K562 (cell line): ENCODE data around the gene SYT3. TPM values are rescaled to one million over a fixed set of nuclear protein-coding genes. Genes with fewer than 3 reads are reported as not detected.
A peak's percentile ranks its signal among the peaks of the same experiment; 100 is the strongest.

Experiments used
- ARID1B ChIP-seq: fragments of 450-650 bp; IDR thresholded peaks from 2 replicates; pipeline ENCODE4 v1.6.1; 2016; ENCODE audit warnings: antibody characterized with exemption, mild to moderate bottlenecking, inconsistent platforms
- CBX2 ChIP-seq: fragments of 200-600 bp; sonication (generic); IDR thresholded peaks from one replicate; pipeline ENCODE4 v1.6.1; 2012; ENCODE audit warnings: mild to moderate bottlenecking, low read length, inconsistent platforms; ENCODE audit not compliant: insufficient read depth, poor library complexity, severe bottlenecking
- CEBPB ChIP-seq: fragments of 450-650 bp; IDR thresholded peaks from 2 replicates; pipeline ENCODE4 v1.6.1; 2016; ENCODE audit warnings: missing genetic modification characterization, missing compliant biosample characterization
- CHD1 ChIP-seq: fragments of 200-600 bp; sonication (generic); IDR thresholded peaks from one replicate; pipeline ENCODE4 v1.6.1; 2012; ENCODE audit warnings: mild to moderate bottlenecking, moderate library complexity, low read length, inconsistent platforms
- FOXA3 ChIP-seq, 2 experiments: fragments of 450-650 bp in 1 of 2; sonication (generic) in 1 of 2; formaldehyde crosslinking; IDR thresholded peaks in 1 of 2; conservative IDR thresholded peaks in 1 of 2; 2 replicates each; pipeline versions ENCODE4 v1.4.0 to v1.8.0; 2020 to 2022; ENCODE audit warnings: mild to moderate bottlenecking in 2 of 2, missing genetic modification reagents in 1 of 2
- ILK ChIP-seq: fragments of 450-650 bp; IDR thresholded peaks from 2 replicates; pipeline ENCODE4 v1.6.1; 2016; ENCODE audit warnings: missing genetic modification characterization, low read depth, mild to moderate bottlenecking, missing compliant biosample characterization, moderate library complexity, borderline replicate concordance
- POLR3A ChIP-seq: IDR thresholded peaks from 2 replicates; pipeline ENCODE4 v1.6.1; 2011; ENCODE audit warnings: borderline replicate concordance, mild to moderate bottlenecking, moderate library complexity; ENCODE audit not compliant: insufficient read length, insufficient read depth; ENCODE audit errors: extremely low read depth
- ZNF551 ChIP-seq: fragments of 250-450 bp; sonication (Bioruptor Pico); IDR thresholded peaks from 2 replicates; pipeline ENCODE4 v1.5.0; 2021; ENCODE audit warnings: mild to moderate bottlenecking, moderate library complexity
- ZNF586 ChIP-seq: fragments of 450-650 bp; formaldehyde crosslinking; conservative IDR thresholded peaks from 2 replicates; pipeline ENCODE4 v1.4.0; 2020; ENCODE audit warnings: mild to moderate bottlenecking, moderate library complexity
- ZNF696 ChIP-seq: fragments of 250-450 bp; sonication (Bioruptor Pico); conservative IDR thresholded peaks from 2 replicates; pipeline ENCODE4 v1.4.0; 2020; ENCODE audit warnings: mild to moderate bottlenecking, moderate library complexity
- polyA plus RNA-seq, 8 experiments: library from polyadenylated mRNA; depleted of rRNA in 4 of 8; stranded (reverse) in 5 of 8; unstranded in 3 of 8; fragments of >200 nt; fragmentation: Nextera tagmentation in 2 of 8; fragmentation: Illumina TruSeq in 1 of 8; extraction: Ambion mirVana in 2 of 8; extraction: Trizol in 1 of 8; gene quantifications; 2 replicates each; pipeline versions ENCODE4 v1.2.1 to v1.2.3, GENCODE V29; 2011 to 2014; ENCODE audit warnings: inconsistent platforms in 1 of 8, missing spikeins in 1 of 8
- total RNA-seq, 7 experiments: library from RNA; depleted of rRNA in 6 of 7; stranded (reverse); fragments of >200 nt in 6 of 7; fragmentation: Illumina TruSeq in 2 of 7; extraction: Trizol in 2 of 7; gene quantifications; 2 replicates each; pipeline versions ENCODE4 v1.2.1 to v1.2.3, GENCODE V29; 2011 to 2021; ENCODE audit warnings: low replicate concordance in 1 of 7
- TF ChIP-seq, protein P1 (sequence below): fragments of 250-450 bp; sonication (Bioruptor Pico); IDR thresholded peaks from 2 replicates; pipeline ENCODE4 v1.8.0; 2022; ENCODE audit warnings: inconsistent platforms
- TF ChIP-seq, protein P2 (sequence below): sonication (generic); formaldehyde crosslinking; IDR thresholded peaks from 2 replicates; pipeline ENCODE4 v1.9.0; 2022; ENCODE audit warnings: mild to moderate bottlenecking, missing genetic modification reagents
- TF ChIP-seq, protein P3 (sequence below): sonication (generic); IDR thresholded peaks from 2 replicates; pipeline ENCODE4 v1.6.1; 2016
- TF ChIP-seq, protein P4 (sequence below): fragments of 250-450 bp; sonication (Bioruptor Pico); IDR thresholded peaks from 2 replicates; pipeline ENCODE4 v1.4.0; 2020

The SYT3 gene
- total and polyA plus RNA-seq, 9 of the 15 experiments (the other 6 are each of a cell fraction or from before 2014, with no cell fraction given) = 0.36 to 2.0 (median 0.54) TPM; not detected in 2

- TF ChIP-seq, protein P1, sequence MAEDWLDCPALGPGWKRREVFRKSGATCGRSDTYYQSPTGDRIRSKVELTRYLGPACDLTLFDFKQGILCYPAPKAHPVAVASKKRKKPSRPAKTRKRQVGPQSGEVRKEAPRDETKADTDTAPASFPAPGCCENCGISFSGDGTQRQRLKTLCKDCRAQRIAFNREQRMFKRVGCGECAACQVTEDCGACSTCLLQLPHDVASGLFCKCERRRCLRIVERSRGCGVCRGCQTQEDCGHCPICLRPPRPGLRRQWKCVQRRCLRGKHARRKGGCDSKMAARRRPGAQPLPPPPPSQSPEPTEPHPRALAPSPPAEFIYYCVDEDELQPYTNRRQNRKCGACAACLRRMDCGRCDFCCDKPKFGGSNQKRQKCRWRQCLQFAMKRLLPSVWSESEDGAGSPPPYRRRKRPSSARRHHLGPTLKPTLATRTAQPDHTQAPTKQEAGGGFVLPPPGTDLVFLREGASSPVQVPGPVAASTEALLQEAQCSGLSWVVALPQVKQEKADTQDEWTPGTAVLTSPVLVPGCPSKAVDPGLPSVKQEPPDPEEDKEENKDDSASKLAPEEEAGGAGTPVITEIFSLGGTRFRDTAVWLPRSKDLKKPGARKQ (CRISPR knock-in tag) = no peak
- TF ChIP-seq POLR3A (no peak), CBX2 (no peak), ILK (tag) (no peak), ZNF551 (CRISPR knock-in tag) (no peak), ZNF586 (CRISPR knock-in tag) (no peak), CEBPB (tag) (no peak), FOXA3 (CRISPR knock-in tag; conservative IDR thresholded peaks at IDR 0.05 in 1 of 2, IDR thresholded peaks at IDR 0.05 in 1 of 2) (peak in 1 of 2 experiments; percentile 66; a peak in 1 of 4 replicates), ZNF696 (no peak), CHD1 (no peak), ARID1B (no peak)
- TF ChIP-seq, protein P2, sequence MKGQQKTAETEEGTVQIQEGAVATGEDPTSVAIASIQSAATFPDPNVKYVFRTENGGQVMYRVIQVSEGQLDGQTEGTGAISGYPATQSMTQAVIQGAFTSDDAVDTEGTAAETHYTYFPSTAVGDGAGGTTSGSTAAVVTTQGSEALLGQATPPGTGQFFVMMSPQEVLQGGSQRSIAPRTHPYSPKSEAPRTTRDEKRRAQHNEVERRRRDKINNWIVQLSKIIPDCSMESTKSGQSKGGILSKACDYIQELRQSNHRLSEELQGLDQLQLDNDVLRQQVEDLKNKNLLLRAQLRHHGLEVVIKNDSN (CRISPR knock-in tag) = peak; percentile 64
- TF ChIP-seq, protein P3, sequence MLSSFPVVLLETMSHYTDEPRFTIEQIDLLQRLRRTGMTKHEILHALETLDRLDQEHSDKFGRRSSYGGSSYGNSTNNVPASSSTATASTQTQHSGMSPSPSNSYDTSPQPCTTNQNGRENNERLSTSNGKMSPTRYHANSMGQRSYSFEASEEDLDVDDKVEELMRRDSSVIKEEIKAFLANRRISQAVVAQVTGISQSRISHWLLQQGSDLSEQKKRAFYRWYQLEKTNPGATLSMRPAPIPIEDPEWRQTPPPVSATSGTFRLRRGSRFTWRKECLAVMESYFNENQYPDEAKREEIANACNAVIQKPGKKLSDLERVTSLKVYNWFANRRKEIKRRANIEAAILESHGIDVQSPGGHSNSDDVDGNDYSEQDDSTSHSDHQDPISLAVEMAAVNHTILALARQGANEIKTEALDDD = no peak
- TF ChIP-seq, protein P4, sequence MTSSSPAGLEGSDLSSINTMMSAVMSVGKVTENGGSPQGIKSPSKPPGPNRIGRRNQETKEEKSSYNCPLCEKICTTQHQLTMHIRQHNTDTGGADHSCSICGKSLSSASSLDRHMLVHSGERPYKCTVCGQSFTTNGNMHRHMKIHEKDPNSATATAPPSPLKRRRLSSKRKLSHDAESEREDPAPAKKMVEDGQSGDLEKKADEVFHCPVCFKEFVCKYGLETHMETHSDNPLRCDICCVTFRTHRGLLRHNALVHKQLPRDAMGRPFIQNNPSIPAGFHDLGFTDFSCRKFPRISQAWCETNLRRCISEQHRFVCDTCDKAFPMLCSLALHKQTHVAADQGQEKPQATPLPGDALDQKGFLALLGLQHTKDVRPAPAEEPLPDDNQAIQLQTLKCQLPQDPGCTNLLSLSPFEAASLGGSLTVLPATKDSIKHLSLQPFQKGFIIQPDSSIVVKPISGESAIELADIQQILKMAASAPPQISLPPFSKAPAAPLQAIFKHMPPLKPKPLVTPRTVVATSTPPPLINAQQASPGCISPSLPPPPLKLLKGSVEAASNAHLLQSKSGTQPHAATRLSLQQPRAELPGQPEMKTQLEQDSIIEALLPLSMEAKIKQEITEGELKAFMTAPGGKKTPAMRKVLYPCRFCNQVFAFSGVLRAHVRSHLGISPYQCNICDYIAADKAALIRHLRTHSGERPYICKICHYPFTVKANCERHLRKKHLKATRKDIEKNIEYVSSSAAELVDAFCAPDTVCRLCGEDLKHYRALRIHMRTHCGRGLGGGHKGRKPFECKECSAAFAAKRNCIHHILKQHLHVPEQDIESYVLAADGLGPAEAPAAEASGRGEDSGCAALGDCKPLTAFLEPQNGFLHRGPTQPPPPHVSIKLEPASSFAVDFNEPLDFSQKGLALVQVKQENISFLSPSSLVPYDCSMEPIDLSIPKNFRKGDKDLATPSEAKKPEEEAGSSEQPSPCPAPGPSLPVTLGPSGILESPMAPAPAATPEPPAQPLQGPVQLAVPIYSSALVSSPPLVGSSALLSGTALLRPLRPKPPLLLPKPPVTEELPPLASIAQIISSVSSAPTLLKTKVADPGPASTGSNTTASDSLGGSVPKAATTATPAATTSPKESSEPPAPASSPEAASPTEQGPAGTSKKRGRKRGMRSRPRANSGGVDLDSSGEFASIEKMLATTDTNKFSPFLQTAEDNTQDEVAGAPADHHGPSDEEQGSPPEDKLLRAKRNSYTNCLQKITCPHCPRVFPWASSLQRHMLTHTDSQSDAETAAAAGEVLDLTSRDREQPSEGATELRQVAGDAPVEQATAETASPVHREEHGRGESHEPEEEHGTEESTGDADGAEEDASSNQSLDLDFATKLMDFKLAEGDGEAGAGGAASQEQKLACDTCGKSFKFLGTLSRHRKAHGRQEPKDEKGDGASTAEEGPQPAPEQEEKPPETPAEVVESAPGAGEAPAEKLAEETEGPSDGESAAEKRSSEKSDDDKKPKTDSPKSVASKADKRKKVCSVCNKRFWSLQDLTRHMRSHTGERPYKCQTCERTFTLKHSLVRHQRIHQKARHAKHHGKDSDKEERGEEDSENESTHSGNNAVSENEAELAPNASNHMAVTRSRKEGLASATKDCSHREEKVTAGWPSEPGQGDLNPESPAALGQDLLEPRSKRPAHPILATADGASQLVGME (CRISPR knock-in tag) = no peak
Observed at GRCh38 chr19:50679177-50680125, 39.8 kb upstream of the SYT3 start (continued).
